CD14-positive monocyte (primary cell): ENCODE measurements around the gene CCNL2. TPM values are rescaled to one million over a fixed set of nuclear protein-coding genes. Genes with fewer than 3 reads are reported as not detected.

Experiments used
- DNase-seq, 3 donors: peaks; one replicate each; pipeline ENCODE4 v3.0.0-alpha.2; 2011 to 2022
- H2AFZ ChIP-seq: 2 replicates; pipeline ENCODE4 v1.6.0; 2012; ENCODE audit warnings: mild to moderate bottlenecking, low read depth, low read length, inconsistent platforms; ENCODE audit not compliant: insufficient read depth, poor library complexity, severe bottlenecking
- H3K27ac ChIP-seq, 2 donors: 1 replicate in 1 of 2; 2 replicates in 1 of 2; pipeline ENCODE4 v1.5.1; 2012 to 2013; ENCODE audit warnings: low read length in 2 of 2, control low read depth in 1 of 2, inconsistent platforms in 1 of 2, low read depth in 1 of 2, mild to moderate bottlenecking in 1 of 2
- H3K27me3 ChIP-seq, 2 donors: one replicate each; pipeline versions ENCODE4 v1.6.0 to v1.6.1; 2011 to 2013; ENCODE audit warnings: low read length in 2 of 2; ENCODE audit not compliant: control insufficient read depth in 2 of 2, insufficient read depth in 2 of 2
- H3K36me3 ChIP-seq, 2 donors: replicated peaks in 1 of 2; 1 replicate in 1 of 2; 2 replicates in 1 of 2; pipeline versions ENCODE4 v1.5.1 to v1.6.1; 2012 to 2013; ENCODE audit warnings: low read length in 2 of 2, control low read depth in 1 of 2, inconsistent platforms in 1 of 2, mild to moderate bottlenecking in 1 of 2; ENCODE audit not compliant: insufficient read depth in 2 of 2, control insufficient read depth in 1 of 2
- H3K4me1 ChIP-seq, 2 donors: 1 replicate in 1 of 2; 2 replicates in 1 of 2; pipeline versions ENCODE4 v1.5.1 to v1.6.1; 2012 to 2013; ENCODE audit warnings: low read length in 2 of 2, control low read depth in 1 of 2, inconsistent platforms in 1 of 2, mild to moderate bottlenecking in 1 of 2, moderate library complexity in 1 of 2; ENCODE audit not compliant: insufficient read depth in 2 of 2, control insufficient read depth in 1 of 2
- H3K4me2 ChIP-seq: replicated peaks from 2 replicates; pipeline ENCODE3; 2012; ENCODE audit warnings: low read length, moderate library complexity, mild to moderate bottlenecking; ENCODE audit not compliant: poor library complexity, severe bottlenecking; ENCODE audit errors: extremely low read depth
- H3K4me3 ChIP-seq, 3 experiments: fragments of 200-600 bp in 1 of 3; sonication (generic) in 1 of 3; replicated peaks in 1 of 3; 1 replicate in 2 of 3; 2 replicates in 1 of 3; pipeline ENCODE4 v1.5.1; 2011 to 2013; ENCODE audit warnings: low read length in 3 of 3, mild to moderate bottlenecking in 3 of 3, control low read depth in 2 of 3, low read depth in 2 of 3, inconsistent platforms in 1 of 3, moderate library complexity in 1 of 3
- H3K79me2 ChIP-seq: 2 replicates; pipeline ENCODE4 v1.6.0; 2012; ENCODE audit warnings: mild to moderate bottlenecking, control low read depth, inconsistent platforms, low read length, moderate library complexity; ENCODE audit not compliant: insufficient read depth
- H3K9ac ChIP-seq: 2 replicates; pipeline ENCODE4 v1.6.0; 2017; ENCODE audit warnings: low read length, mild to moderate bottlenecking; ENCODE audit not compliant: insufficient read depth, poor library complexity, severe bottlenecking
- H3K9me3 ChIP-seq, 2 donors: replicated peaks in 1 of 2; 1 replicate in 1 of 2; 2 replicates in 1 of 2; pipeline versions ENCODE4 v1.5.1 to v1.6.1; 2012 to 2013; ENCODE audit warnings: low read length in 2 of 2, control low read depth in 1 of 2; ENCODE audit not compliant: control insufficient read depth in 1 of 2, insufficient read depth in 1 of 2
- H4K20me1 ChIP-seq: 2 replicates; pipeline ENCODE4 v1.6.0; 2012; ENCODE audit warnings: mild to moderate bottlenecking, low read length, control low read depth, moderate library complexity; ENCODE audit not compliant: insufficient read depth
- H3K27ac Mint-ChIP-seq, 7 donors: one replicate each; pipeline ENCODE4 v1.8.0; 2020; ENCODE audit warnings: mild to moderate bottlenecking in 7 of 7, mixed read lengths in 7 of 7, moderate library complexity in 6 of 7, inconsistent platforms in 2 of 7
- H3K27me3 Mint-ChIP-seq, 3 donors: one replicate each; pipeline ENCODE4 v1.8.0; 2021 to 2022; ENCODE audit warnings: low read depth in 3 of 3, mild to moderate bottlenecking in 3 of 3, mixed read lengths in 3 of 3, moderate library complexity in 3 of 3, inconsistent platforms in 1 of 3
- H3K36me3 Mint-ChIP-seq, 2 donors: one replicate each; pipeline ENCODE4 v1.8.0; 2020; ENCODE audit warnings: mixed read lengths in 2 of 2, inconsistent platforms in 1 of 2, mild to moderate bottlenecking in 1 of 2
- H3K4me1 Mint-ChIP-seq: one replicate; pipeline ENCODE4 v1.8.0; 2020; ENCODE audit warnings: mild to moderate bottlenecking, mixed read lengths
- H3K4me3 Mint-ChIP-seq, 2 donors: one replicate each; pipeline ENCODE4 v1.8.0; 2020; ENCODE audit warnings: mild to moderate bottlenecking in 2 of 2, mixed read lengths in 2 of 2, moderate library complexity in 1 of 2
- H3K9me3 Mint-ChIP-seq, 7 donors: one replicate each; pipeline ENCODE4 v1.8.0; 2020 to 2022; ENCODE audit warnings: mixed read lengths in 7 of 7, mild to moderate bottlenecking in 6 of 7, moderate library complexity in 6 of 7, inconsistent platforms in 2 of 7
- WGBS: methylation state at CpG from one replicate; pipeline ENCODE4 v1.1.5; 2013; ENCODE audit warnings: missing lambda C conversion rate; ENCODE audit not compliant: insufficient coverage; 5-methylcytosine and 5-hydroxymethylcytosine counted together
- intact Hi-C, 2 donors: fragments of 100-400 bp; cut with micrococcal nuclease; formaldehyde crosslinking; loops; one replicate each; pipeline versions ENCODE4 v1.15.0 to v1.15.1; 2023
- polyA plus RNA-seq, 3 donors: library from polyadenylated mRNA; depleted of rRNA in 1 of 3; unstranded in 2 of 3; stranded (reverse) in 1 of 3; fragments of 300-500 nt in 2 of 3; fragments of >200 nt in 1 of 3; fragmentation: Illumina TruSeq in 2 of 3; gene quantifications; 1 replicate in 2 of 3; 2 replicates in 1 of 3; pipeline ENCODE4 v1.2.3, GENCODE V29; 2012 to 2021
- TF ChIP-seq, protein P1 (sequence below): fragments of 200-600 bp; IDR thresholded peaks from one replicate; pipeline ENCODE4 v1.8.0; 2022; ENCODE audit warnings: antibody characterized with exemption, mild to moderate bottlenecking

CCNL2 gene
- polyA plus RNA-seq, 3 donors, result 8.6 to 178 (median 10.4) TPM

DNA sequence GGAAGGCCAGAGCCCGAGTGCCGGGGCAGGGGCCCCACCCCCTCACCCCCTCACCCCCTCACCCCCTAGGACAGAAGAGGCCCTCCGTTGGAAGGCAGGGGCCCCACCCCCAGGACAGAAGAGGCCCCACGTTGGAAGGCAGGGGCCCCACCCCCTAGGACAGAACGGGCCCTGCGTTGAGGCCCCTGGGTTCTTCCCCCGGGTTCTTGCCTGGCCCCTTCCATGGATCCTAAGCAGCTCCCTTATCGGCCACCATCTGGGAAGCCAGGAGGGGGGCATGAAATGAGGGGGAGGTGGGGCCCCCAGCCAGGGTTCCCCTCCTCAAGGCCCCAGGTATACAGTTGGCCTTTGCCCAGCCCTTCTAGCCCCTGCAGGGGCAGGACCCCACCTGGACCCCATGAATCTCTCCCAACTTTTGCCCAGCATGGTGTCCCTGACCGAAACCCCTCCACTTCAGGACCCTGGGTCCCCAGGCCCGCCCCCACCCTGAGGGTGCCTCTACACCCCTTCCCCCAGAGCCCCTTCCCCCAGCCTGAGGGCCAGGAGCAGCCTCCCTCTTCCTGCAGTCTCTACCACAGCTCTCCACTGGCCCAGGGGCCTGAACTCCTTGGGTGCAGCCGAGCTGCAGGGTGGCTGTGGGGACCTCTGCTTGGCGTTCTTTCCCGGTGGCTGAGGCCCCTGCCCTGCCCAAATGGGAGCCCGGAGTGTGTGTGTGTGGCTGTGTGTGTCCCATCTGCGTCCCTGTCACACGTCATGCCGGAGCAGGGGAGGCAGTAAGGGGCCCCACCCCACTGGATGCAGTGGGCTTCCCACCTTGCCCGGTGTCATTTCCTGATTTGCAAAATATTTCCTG is 32.1 kb upstream of the CCNL2 start:
- H3K4me1 Mint-ChIP-seq, result peaks cover 8% of the 10 kb centered on the region
- intact Hi-C loops, result no loop called here
- H3K9me3 Mint-ChIP-seq, result peaks cover 0 to 6% (median 0%) of the 10 kb centered on the region in 7 donors
- H3K4me3 ChIP-seq, result no peak overlapping the region
- H3K9ac ChIP-seq, result no peak overlapping the region
- DNase-seq, result no peak
- no peaks in the 10 kb centered on the region for H3K79me2 ChIP-seq
- no peak overlapping the region for H3K4me3 Mint-ChIP-seq
- H3K36me3 ChIP-seq, result no peaks in the 10 kb centered on the region
- no peak overlapping the region for H3K27ac Mint-ChIP-seq
- TF ChIP-seq, protein P1, sequence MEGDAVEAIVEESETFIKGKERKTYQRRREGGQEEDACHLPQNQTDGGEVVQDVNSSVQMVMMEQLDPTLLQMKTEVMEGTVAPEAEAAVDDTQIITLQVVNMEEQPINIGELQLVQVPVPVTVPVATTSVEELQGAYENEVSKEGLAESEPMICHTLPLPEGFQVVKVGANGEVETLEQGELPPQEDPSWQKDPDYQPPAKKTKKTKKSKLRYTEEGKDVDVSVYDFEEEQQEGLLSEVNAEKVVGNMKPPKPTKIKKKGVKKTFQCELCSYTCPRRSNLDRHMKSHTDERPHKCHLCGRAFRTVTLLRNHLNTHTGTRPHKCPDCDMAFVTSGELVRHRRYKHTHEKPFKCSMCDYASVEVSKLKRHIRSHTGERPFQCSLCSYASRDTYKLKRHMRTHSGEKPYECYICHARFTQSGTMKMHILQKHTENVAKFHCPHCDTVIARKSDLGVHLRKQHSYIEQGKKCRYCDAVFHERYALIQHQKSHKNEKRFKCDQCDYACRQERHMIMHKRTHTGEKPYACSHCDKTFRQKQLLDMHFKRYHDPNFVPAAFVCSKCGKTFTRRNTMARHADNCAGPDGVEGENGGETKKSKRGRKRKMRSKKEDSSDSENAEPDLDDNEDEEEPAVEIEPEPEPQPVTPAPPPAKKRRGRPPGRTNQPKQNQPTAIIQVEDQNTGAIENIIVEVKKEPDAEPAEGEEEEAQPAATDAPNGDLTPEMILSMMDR, result no peak
- H2AFZ ChIP-seq, result no peak overlapping the region
- H3K9me3 ChIP-seq, result peaks cover 0 to 6% of the 10 kb centered on the region in 2 donors
- H3K27me3 ChIP-seq, result peaks cover 16 to 68% of the 10 kb centered on the region in 2 donors
- WGBS, result 66% methylated on average over 7 of the region's 18 CpGs
- H3K27ac ChIP-seq, result no peak overlapping the region
- no peaks in the 10 kb centered on the region for H4K20me1 ChIP-seq
- peaks cover 45 to 93% (median 64%) of the 10 kb centered on the region in 3 donors for H3K27me3 Mint-ChIP-seq
- peaks cover under 1 to 2% of the 10 kb centered on the region in 2 donors for H3K36me3 Mint-ChIP-seq
- peaks cover 7 to 15% of the 10 kb centered on the region in 2 donors for H3K4me1 ChIP-seq
- H3K4me2 ChIP-seq, result no peak overlapping the region

DNA sequence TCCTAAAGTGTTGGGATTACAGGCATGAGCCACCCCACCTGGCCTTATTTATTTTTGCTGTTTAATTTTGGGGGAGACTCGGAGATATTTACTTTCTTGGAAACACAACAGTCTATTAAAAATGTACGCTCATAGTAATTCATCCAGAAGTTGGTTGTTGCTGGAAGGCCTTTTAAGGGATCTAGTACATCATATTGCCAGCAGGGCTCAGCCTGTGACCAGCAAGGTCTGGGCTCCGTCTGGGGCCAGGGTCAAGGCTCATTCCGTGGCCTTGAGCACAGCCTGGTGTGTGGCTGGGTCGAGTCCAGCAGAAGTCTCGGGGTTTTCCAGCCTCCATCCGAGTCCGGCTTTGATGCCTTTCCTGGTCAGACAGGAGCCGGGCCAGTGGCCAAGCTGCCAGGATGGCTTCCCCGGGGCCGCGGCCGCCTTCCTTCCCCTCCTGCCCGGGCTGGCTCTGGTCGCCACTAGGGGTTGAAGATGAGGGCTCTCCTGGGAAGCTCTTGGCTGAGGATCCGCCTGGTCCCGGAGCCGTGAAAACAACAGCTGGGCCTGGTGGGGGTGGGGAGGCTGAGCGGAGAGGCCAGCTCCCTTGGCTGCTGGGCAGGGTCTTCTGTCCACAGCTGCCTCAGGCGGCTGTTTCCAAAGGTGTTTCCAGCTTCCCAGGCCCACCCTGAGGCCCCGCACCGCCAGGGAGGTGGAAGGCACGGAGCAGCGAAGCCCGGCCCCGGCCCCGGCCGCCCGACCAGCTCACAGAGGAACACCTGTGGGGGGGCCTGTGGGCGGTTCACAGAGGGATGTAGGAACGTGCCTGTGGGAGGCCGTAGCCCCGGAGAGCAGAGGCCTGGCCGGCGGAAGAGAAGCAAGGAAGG is 31.2 kb upstream of the CCNL2 start:
- H3K27ac Mint-ChIP-seq, result no peak overlapping the region
- peaks cover 49 to 96% (median 64%) of the 10 kb centered on the region in 3 donors for H3K27me3 Mint-ChIP-seq
- Histone ChIP-seq H3K27me3 (peaks cover 14 to 64% of the 10 kb centered on the region in 2 donors), H3K4me3 (no peak overlapping the region), H3K4me1 (peaks cover 3 to 9% of the 10 kb centered on the region in 2 donors), H3K27ac (no peak overlapping the region), H3K4me2 (no peak overlapping the region), H3K36me3 (no peaks in the 10 kb centered on the region), H3K9me3 (peaks cover 0 to 6% of the 10 kb centered on the region in 2 donors), H3K79me2 (no peaks in the 10 kb centered on the region), H4K20me1 (no peaks in the 10 kb centered on the region), H2AFZ (no peak overlapping the region), H3K9ac (no peak overlapping the region)
- 72% methylated on average over 16 of the region's 35 CpGs for WGBS
- H3K36me3 Mint-ChIP-seq, result peaks cover 0 to 2% of the 10 kb centered on the region in 2 donors
- no peak overlapping the region for H3K4me3 Mint-ChIP-seq
- intact Hi-C loops, result no loop called here
- TF ChIP-seq, protein P1, result no peak
- peaks cover 0 to 5% (median 0%) of the 10 kb centered on the region in 7 donors for H3K9me3 Mint-ChIP-seq
- no peak for DNase-seq
- H3K4me1 Mint-ChIP-seq, result peaks cover 5% of the 10 kb centered on the region
